GM23338 (cell line): ENCODE data around the gene LRRC27. TPM values are rescaled to one million over a fixed set of nuclear protein-coding genes. Genes with fewer than 3 reads are reported as not detected.

Experiments used
- ATAC-seq: fragments of 200-7000 bp; cut with Tn5 transposase; 3 replicates; pipeline ENCODE4 v1.9.1; 2020
- DNase-seq: peaks from one replicate; pipeline ENCODE4 v3.0.0-alpha.2; 2015; ENCODE audit warnings: low spot score
- H2AFZ ChIP-seq: fragments of 200-600 bp; sonication (generic); 2 replicates; pipeline ENCODE4 v1.8.0; 2016; ENCODE audit warnings: antibody characterized with exemption, mild to moderate bottlenecking, moderate library complexity
- H3F3A ChIP-seq: fragments of 200-600 bp; sonication (generic); replicated peaks from 2 replicates; pipeline ENCODE4 v1.8.0; 2017; ENCODE audit warnings: antibody characterized with exemption, mixed run types, low read depth
- H3K27ac ChIP-seq: fragments of 200-600 bp; sonication (generic); 2 replicates; pipeline ENCODE4 v1.6.1; 2016; ENCODE audit warnings: low read depth
- H3K27me3 ChIP-seq: fragments of 200-600 bp; sonication (generic); 2 replicates; pipeline ENCODE4 v1.8.0; 2016; ENCODE audit warnings: mild to moderate bottlenecking, mixed run types, moderate library complexity; ENCODE audit not compliant: insufficient read depth
- H3K36me3 ChIP-seq: fragments of 200-600 bp; sonication (generic); 2 replicates; pipeline ENCODE4 v1.8.0; 2016; ENCODE audit warnings: mild to moderate bottlenecking; ENCODE audit not compliant: insufficient read depth
- H3K4me1 ChIP-seq: fragments of 200-600 bp; sonication (generic); 2 replicates; pipeline ENCODE4 v1.8.0; 2016; ENCODE audit warnings: mild to moderate bottlenecking, moderate library complexity; ENCODE audit not compliant: insufficient read depth
- H3K4me2 ChIP-seq: fragments of 200-600 bp; sonication (generic); 2 replicates; pipeline ENCODE4 v1.7.1; 2017; ENCODE audit warnings: mixed run types
- H3K4me3 ChIP-seq: fragments of 200-600 bp; sonication (generic); 2 replicates; pipeline ENCODE4 v1.6.1; 2016; ENCODE audit warnings: mixed run types
- H3K79me2 ChIP-seq: fragments of 200-600 bp; sonication (generic); replicated peaks from 2 replicates; pipeline ENCODE4 v1.8.0; 2017; ENCODE audit warnings: mild to moderate bottlenecking; ENCODE audit not compliant: insufficient read depth
- H3K9me2 ChIP-seq: fragments of 200-600 bp; sonication (generic); 2 replicates; pipeline ENCODE4 v1.8.0; 2017; ENCODE audit not compliant: insufficient read depth
- H4K20me1 ChIP-seq: fragments of 200-600 bp; sonication (generic); replicated peaks from 2 replicates; pipeline ENCODE4 v1.8.0; 2017; ENCODE audit warnings: mild to moderate bottlenecking; ENCODE audit not compliant: insufficient read depth
- H3K27ac Mint-ChIP-seq: 2 replicates; pipeline ENCODE4 v1.8.0; 2020; ENCODE audit warnings: inconsistent platforms, mild to moderate bottlenecking, moderate library complexity, mixed read lengths
- H3K27me3 Mint-ChIP-seq: 3 replicates; pipeline ENCODE4 v1.8.0; 2022; ENCODE audit warnings: low read depth, mild to moderate bottlenecking, moderate library complexity, mixed read lengths, inconsistent platforms; ENCODE audit not compliant: insufficient read depth, poor library complexity
- H3K36me3 Mint-ChIP-seq: 3 replicates; pipeline ENCODE4 v1.8.0; 2021; ENCODE audit warnings: low read depth, mild to moderate bottlenecking, inconsistent platforms, moderate library complexity, mixed read lengths
- H3K4me1 Mint-ChIP-seq: 3 replicates; pipeline ENCODE4 v1.8.0; 2020; ENCODE audit warnings: mild to moderate bottlenecking, inconsistent platforms, mixed read lengths
- H3K4me3 Mint-ChIP-seq: 3 replicates; pipeline ENCODE4 v1.8.0; 2021; ENCODE audit warnings: moderate library complexity, mild to moderate bottlenecking, inconsistent platforms, mixed read lengths
- H3K9me3 Mint-ChIP-seq: 3 replicates; pipeline ENCODE4 v1.8.0; 2020; ENCODE audit warnings: moderate library complexity, mild to moderate bottlenecking, inconsistent platforms, mixed read lengths
- CREB1 ChIP-seq: fragments of 250-450 bp; sonication (Bioruptor Pico); IDR thresholded peaks from 2 replicates; pipeline ENCODE4 v1.5.0; 2020; ENCODE audit warnings: low read depth, mild to moderate bottlenecking, moderate library complexity
- ETS1 ChIP-seq: IDR thresholded peaks from 2 replicates; pipeline ENCODE4 v1.6.1; 2016; ENCODE audit warnings: antibody characterized with exemption
- EZH2 ChIP-seq: fragments of 200-600 bp; sonication (generic); IDR thresholded peaks from one replicate; pipeline ENCODE4 v1.8.0; 2017; ENCODE audit warnings: antibody characterized with exemption, mild to moderate bottlenecking, low read depth; ENCODE audit not compliant: unreplicated experiment
- EZH2phosphoT487 ChIP-seq: fragments of 200-600 bp; sonication (generic); IDR thresholded peaks from one replicate; pipeline ENCODE4 v1.8.1; 2018; ENCODE audit warnings: antibody characterized with exemption; ENCODE audit not compliant: unreplicated experiment
- JUNB ChIP-seq: IDR thresholded peaks from one replicate; pipeline ENCODE4 v1.6.1; 2016; ENCODE audit warnings: antibody characterized with exemption; ENCODE audit not compliant: unreplicated experiment
- NANOG ChIP-seq: IDR thresholded peaks from 2 replicates; pipeline ENCODE4 v1.6.1; 2016; ENCODE audit warnings: antibody characterized with exemption, borderline replicate concordance
- POLR2AphosphoS5 ChIP-seq: IDR thresholded peaks from 2 replicates; pipeline ENCODE4 v1.6.1; 2016; ENCODE audit warnings: antibody characterized with exemption, low read depth
- REST ChIP-seq: IDR thresholded peaks from one replicate; pipeline ENCODE4 v1.6.1; 2018; ENCODE audit warnings: antibody characterized with exemption; ENCODE audit not compliant: unreplicated experiment
- STAT1 ChIP-seq: IDR thresholded peaks from one replicate; pipeline ENCODE4 v1.6.1; 2016; ENCODE audit warnings: antibody characterized with exemption; ENCODE audit not compliant: unreplicated experiment
- ZNF114 ChIP-seq: fragments of 250-450 bp; sonication (Bioruptor Pico); IDR thresholded peaks from 2 replicates; pipeline ENCODE4 v1.5.0; 2020; ENCODE audit warnings: mild to moderate bottlenecking, moderate library complexity
- ZNF331 ChIP-seq: fragments of 250-450 bp; sonication (Bioruptor Pico); IDR thresholded peaks from 2 replicates; pipeline ENCODE4 v1.5.0; 2020; ENCODE audit warnings: low read depth, mild to moderate bottlenecking, moderate library complexity
- ZNF462 ChIP-seq: fragments of 250-450 bp; sonication (Bioruptor Pico); IDR thresholded peaks from 2 replicates; pipeline ENCODE4 v1.5.0; 2020; ENCODE audit warnings: mild to moderate bottlenecking, moderate library complexity
- polyA plus RNA-seq: library from polyadenylated mRNA; unstranded; fragments of >200 nt; fragmentation: Nextera tagmentation; extraction: Ambion mirVana; gene quantifications from 2 replicates; pipeline ENCODE4 v1.2.1, GENCODE V29; 2016
- total RNA-seq: library from RNA; depleted of rRNA; stranded (reverse); fragments of >200 nt; shearing (Covaris generic); gene quantifications from 2 replicates; pipeline ENCODE4 v1.2.3, GENCODE V29; 2014
- TF ChIP-seq, protein P1 (sequence below), 2 experiments: fragments of 200-600 bp in 1 of 2; sonication (generic) in 1 of 2; conservative IDR thresholded peaks; 2 replicates each; pipeline versions ENCODE4 v1.5.1 to v1.6.1; 2016 to 2017; ENCODE audit warnings: antibody characterized with exemption in 2 of 2, low read depth in 2 of 2, mild to moderate bottlenecking in 2 of 2, moderate library complexity in 1 of 2

Gene LRRC27
- total and polyA plus RNA-seq, 2 experiments from 2014 or later = 2.9 to 3.5 TPM

GRCh38 chr10:132411561-132412253, 79.7 kb downstream of the LRRC27 start:
- H3K4me3 ChIP-seq = no peak overlapping the region
- H3K4me3 Mint-ChIP-seq = no peak overlapping the region; the same call in 2 of the 3 replicates
- H4K20me1 ChIP-seq = no peaks in the 10 kb centered on the region
- no peaks in the 10 kb centered on the region for H3K27me3 ChIP-seq
- ATAC-seq (no peak), DNase-seq (no peak)
- H3K79me2 ChIP-seq = no peaks in the 10 kb centered on the region
- no peaks in the 10 kb centered on the region for H3K9me3 Mint-ChIP-seq
- H3K27me3 Mint-ChIP-seq = peaks cover 22% of the 10 kb centered on the region
- H3K36me3 ChIP-seq = no peaks in the 10 kb centered on the region
- H3K9me2 ChIP-seq = no peaks in the 10 kb centered on the region
- H2AFZ ChIP-seq = no peak overlapping the region
- H3K4me1 Mint-ChIP-seq = peaks cover 48% of the 10 kb centered on the region
- TF ChIP-seq STAT1 = no peak
- TF ChIP-seq REST = no peak
- TF ChIP-seq CREB1 (CRISPR knock-in tag) = no peak
- TF ChIP-seq, protein P1, sequence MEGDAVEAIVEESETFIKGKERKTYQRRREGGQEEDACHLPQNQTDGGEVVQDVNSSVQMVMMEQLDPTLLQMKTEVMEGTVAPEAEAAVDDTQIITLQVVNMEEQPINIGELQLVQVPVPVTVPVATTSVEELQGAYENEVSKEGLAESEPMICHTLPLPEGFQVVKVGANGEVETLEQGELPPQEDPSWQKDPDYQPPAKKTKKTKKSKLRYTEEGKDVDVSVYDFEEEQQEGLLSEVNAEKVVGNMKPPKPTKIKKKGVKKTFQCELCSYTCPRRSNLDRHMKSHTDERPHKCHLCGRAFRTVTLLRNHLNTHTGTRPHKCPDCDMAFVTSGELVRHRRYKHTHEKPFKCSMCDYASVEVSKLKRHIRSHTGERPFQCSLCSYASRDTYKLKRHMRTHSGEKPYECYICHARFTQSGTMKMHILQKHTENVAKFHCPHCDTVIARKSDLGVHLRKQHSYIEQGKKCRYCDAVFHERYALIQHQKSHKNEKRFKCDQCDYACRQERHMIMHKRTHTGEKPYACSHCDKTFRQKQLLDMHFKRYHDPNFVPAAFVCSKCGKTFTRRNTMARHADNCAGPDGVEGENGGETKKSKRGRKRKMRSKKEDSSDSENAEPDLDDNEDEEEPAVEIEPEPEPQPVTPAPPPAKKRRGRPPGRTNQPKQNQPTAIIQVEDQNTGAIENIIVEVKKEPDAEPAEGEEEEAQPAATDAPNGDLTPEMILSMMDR (conservative IDR thresholded peaks at IDR 0.05; ENCODE audit: low read depth in 2 of 2) = no peak
- no peak for TF ChIP-seq ZNF114 (CRISPR knock-in tag)
- TF ChIP-seq ETS1 = no peak
- no peak for TF ChIP-seq ZNF462 (CRISPR knock-in tag)
- no peak for TF ChIP-seq JUNB
- TF ChIP-seq EZH2 = no peak
- no peak for TF ChIP-seq EZH2phosphoT487
- TF ChIP-seq NANOG = no peak
- no peak for TF ChIP-seq POLR2AphosphoS5
- TF ChIP-seq ZNF331 = no peak
- H3K27ac Mint-ChIP-seq = 0 out of 2 replicates have a peak overlapping the region, but pooled peaks have one; percentile 78
- peak overlapping the region; percentile 74; the same call in 1 of the 2 replicates for H3K27ac ChIP-seq
- H3K4me2 ChIP-seq = no peak overlapping the region
- peaks cover 4% of the 10 kb centered on the region; the same call in 2 of the 3 replicates for H3K36me3 Mint-ChIP-seq
- peaks cover 25% of the 10 kb centered on the region; the same call in 1 of the 2 replicates for H3K4me1 ChIP-seq
- H3F3A ChIP-seq = no peaks in the 10 kb centered on the region
